ENCODE measurements around the gene ZSCAN5B.

ZSCAN5B gene

DNA sequence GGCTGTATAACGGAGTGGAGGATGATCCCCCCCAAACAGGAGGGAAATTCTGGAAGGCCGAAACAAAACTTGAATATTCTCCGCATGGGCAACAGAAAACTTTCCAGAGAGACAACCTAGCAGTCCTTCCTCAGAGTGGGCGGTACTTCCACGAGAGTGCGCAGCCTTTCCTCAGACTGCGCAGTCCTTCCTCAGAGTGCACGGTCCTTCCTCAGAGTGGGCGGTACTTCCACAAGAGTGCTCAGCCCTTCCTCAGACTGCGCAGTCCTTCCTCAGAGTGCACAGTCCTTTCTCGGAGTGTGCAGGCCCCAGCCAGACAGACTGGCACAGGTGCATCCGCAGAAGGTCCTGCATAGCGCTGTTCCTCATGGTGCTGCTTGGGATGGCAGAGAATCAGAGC is 34.5 kb downstream of the ZSCAN5B start:
- no peaks in the 10 kb centered on the region for H3K27me3 Mint-ChIP-seq (ENCODE audit: low read depth)
- H3K27ac Mint-ChIP-seq: no peak overlapping the region

DNA sequence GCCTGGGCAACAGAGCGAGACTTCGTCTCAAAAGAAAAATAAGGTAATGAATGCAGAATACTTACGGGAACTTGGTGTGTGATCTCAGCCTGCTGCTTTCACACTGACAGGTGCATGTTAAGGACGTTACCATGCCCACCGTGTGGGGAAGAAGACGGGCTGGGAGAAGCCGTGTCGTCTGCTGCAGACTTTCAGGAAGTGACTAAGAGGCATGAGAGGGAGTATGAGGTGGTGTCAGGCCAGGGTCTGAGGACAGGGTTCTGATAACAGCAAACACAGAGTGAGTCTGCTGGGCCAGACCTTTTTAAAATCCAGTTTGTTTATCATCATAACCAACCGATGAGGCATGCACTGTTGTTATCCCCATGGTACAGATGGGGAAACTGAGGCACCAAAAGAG is 35.3 kb downstream of the ZSCAN5B start:
- no peak overlapping the region for H3K4me3 Mint-ChIP-seq
- no peaks in the 10 kb centered on the region for H3K4me1 Mint-ChIP-seq
- no peak overlapping the region for H3K27ac Mint-ChIP-seq
- TF ChIP-seq, protein P1, sequence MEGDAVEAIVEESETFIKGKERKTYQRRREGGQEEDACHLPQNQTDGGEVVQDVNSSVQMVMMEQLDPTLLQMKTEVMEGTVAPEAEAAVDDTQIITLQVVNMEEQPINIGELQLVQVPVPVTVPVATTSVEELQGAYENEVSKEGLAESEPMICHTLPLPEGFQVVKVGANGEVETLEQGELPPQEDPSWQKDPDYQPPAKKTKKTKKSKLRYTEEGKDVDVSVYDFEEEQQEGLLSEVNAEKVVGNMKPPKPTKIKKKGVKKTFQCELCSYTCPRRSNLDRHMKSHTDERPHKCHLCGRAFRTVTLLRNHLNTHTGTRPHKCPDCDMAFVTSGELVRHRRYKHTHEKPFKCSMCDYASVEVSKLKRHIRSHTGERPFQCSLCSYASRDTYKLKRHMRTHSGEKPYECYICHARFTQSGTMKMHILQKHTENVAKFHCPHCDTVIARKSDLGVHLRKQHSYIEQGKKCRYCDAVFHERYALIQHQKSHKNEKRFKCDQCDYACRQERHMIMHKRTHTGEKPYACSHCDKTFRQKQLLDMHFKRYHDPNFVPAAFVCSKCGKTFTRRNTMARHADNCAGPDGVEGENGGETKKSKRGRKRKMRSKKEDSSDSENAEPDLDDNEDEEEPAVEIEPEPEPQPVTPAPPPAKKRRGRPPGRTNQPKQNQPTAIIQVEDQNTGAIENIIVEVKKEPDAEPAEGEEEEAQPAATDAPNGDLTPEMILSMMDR (IDR thresholded peaks at IDR 0.05; ENCODE audit: unreplicated experiment in 3 of 3): no peak
- no peaks in the 10 kb centered on the region for H3K9me3 Mint-ChIP-seq
- H3K36me3 Mint-ChIP-seq (ENCODE audit: low read depth): peaks cover 17% of the 10 kb centered on the region
- no peaks in the 10 kb centered on the region for H3K27me3 Mint-ChIP-seq (ENCODE audit: low read depth)

More for the DNA sequence above, 34.5 kb downstream of the ZSCAN5B start:
- H3K4me3 Mint-ChIP-seq: no peak overlapping the region
- TF ChIP-seq, protein P1 (IDR thresholded peaks at IDR 0.05; ENCODE audit: unreplicated experiment in 3 of 3): no peak
- no peaks in the 10 kb centered on the region for H3K4me1 Mint-ChIP-seq
- peaks cover 9% of the 10 kb centered on the region for H3K36me3 Mint-ChIP-seq (ENCODE audit: low read depth)
- H3K9me3 Mint-ChIP-seq: no peaks in the 10 kb centered on the region

DNA sequence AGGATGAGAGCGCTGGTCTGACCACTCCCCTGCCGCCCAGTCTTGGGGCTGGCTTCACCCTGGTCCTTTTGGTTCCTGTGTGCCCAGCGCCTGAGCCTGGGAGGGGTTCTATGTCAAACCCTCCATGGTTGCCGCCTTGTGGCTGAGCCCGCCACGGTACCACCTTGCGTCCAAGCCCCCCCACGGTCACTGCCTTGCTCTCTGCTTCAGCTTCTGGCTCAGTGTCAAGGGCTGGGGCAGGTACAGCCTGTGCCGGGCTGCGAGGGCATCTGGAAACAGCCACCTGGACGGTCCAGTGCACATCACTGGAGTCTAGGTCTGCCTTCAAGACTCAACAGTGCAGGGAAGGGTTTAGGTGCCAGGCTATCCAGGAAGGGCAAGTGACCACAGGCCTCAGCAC is 36.0 kb downstream of the ZSCAN5B start:
- TF ChIP-seq, protein P1 (IDR thresholded peaks at IDR 0.05; ENCODE audit: unreplicated experiment in 3 of 3): no peak
- no peak overlapping the region for H3K4me3 Mint-ChIP-seq
- H3K27ac Mint-ChIP-seq: no peak overlapping the region
- H3K36me3 Mint-ChIP-seq (ENCODE audit: low read depth): peaks cover 19% of the 10 kb centered on the region
- H3K9me3 Mint-ChIP-seq: no peaks in the 10 kb centered on the region
- H3K4me1 Mint-ChIP-seq: no peaks in the 10 kb centered on the region
- no peaks in the 10 kb centered on the region for H3K27me3 Mint-ChIP-seq (ENCODE audit: low read depth)

DNA sequence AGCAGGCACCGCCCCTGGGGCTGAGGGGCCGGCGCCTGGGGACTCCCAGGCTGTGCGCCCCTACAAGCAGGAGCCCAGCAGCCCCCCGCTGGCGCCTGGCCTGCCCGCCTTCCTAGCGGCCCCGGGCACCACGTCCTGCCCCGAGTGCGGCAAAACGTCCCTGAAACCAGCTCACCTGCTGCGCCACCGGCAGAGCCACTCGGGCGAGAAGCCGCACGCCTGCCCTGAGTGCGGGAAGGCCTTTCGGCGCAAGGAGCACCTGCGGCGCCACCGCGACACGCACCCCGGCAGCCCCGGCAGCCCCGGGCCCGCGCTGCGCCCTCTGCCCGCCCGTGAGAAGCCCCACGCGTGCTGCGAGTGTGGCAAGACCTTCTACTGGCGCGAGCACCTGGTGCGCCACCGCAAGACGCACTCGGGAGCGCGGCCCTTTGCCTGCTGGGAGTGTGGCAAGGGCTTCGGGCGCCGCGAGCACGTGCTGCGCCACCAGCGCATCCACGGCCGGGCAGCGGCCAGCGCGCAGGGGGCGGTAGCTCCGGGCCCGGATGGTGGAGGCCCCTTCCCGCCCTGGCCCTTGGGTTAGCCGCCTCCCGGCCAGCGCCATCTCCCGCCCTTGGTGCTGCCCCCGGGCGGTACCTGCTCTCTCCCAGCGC is 37.8 kb downstream of the ZSCAN5B start:
- H3K4me1 Mint-ChIP-seq: no peaks in the 10 kb centered on the region
- H3K27me3 Mint-ChIP-seq (ENCODE audit: low read depth): no peaks in the 10 kb centered on the region
- H3K4me3 Mint-ChIP-seq: no peak overlapping the region
- H3K36me3 Mint-ChIP-seq (ENCODE audit: low read depth): peaks cover 29% of the 10 kb centered on the region
- H3K9me3 Mint-ChIP-seq: no peaks in the 10 kb centered on the region
- H3K27ac Mint-ChIP-seq: no peak overlapping the region
- TF ChIP-seq, protein P1 (IDR thresholded peaks at IDR 0.05; ENCODE audit: unreplicated experiment in 3 of 3): no peak

DNA sequence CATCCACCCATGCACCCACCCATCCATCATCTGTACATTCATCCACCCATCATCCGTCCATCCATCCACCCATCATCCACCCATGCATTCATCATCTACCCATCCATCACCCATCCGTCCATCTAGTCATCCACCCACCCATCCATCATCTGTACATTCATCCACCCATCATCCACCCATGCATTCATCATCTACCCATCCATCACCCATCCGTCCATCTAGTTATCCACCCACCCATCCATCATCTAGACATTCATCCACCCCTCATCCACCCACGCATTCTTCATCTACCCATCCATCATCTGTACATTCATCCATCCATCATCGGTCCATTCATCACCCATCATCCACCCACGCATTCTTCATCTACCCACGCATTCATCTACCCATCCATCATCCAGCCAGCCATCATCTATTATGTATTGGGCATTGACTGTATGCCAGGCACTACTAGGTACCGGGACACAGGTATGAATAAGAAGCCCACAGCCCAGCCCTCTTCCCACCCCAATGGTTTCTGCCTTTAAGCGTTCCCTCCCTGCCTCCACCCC is 38.5 kb downstream of the ZSCAN5B start:
- no peaks in the 10 kb centered on the region for H3K9me3 Mint-ChIP-seq
- TF ChIP-seq, protein P1 (IDR thresholded peaks at IDR 0.05; ENCODE audit: unreplicated experiment in 3 of 3): no peak
- peaks cover 30% of the 10 kb centered on the region for H3K36me3 Mint-ChIP-seq (ENCODE audit: low read depth)
- no peak overlapping the region for H3K27ac Mint-ChIP-seq
- H3K4me3 Mint-ChIP-seq: no peak overlapping the region
- no peaks in the 10 kb centered on the region for H3K27me3 Mint-ChIP-seq (ENCODE audit: low read depth)
- H3K4me1 Mint-ChIP-seq: no peaks in the 10 kb centered on the region
